ENCODE results near the gene RAB7A. TPM values are rescaled to one million over a fixed set of nuclear protein-coding genes. Genes with fewer than 3 reads are reported as not detected.

The RAB7A gene
- total RNA-seq, 1 experiment from 2014 or later = 258 TPM

DNA sequence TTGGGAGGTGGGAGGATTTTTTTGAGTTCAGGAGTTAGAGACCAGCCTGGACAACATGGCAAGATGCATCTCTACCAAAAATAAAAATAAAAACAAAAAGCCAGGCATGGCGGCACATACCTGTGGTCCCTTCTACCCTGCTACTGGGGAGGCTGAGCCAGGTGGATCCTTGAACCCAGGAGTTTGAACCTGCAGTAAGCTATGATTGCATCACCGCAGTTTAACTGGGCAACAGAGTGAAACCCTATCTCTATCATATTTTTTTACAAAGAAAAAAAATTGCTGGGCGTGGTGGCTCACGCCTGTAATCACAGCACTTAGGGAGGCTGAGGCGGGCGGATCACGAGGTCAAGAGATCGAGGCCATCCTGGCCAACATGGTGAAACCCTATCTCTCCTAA is 39.5 kb upstream of the RAB7A start:
- CTCF ChIA-PET = no interaction called here
- H3K27ac ChIP-seq (ENCODE audit: low read depth, low read length, poor library complexity, severe bottlenecking) = no peak overlapping the region
- H3K4me1 ChIP-seq (ENCODE audit: insufficient read depth, low read length, poor library complexity, severe bottlenecking) = peaks cover 2% of the 10 kb centered on the region
- H3K36me3 ChIP-seq (ENCODE audit: insufficient read depth, low read length, poor library complexity, severe bottlenecking) = no peaks in the 10 kb centered on the region
- no peak overlapping the region for H3K4me3 ChIP-seq (ENCODE audit: low read depth, low read length, poor library complexity, severe bottlenecking)
- POLR2A ChIA-PET (ENCODE audit: low non-redundant PET) = no interaction called here
- intact Hi-C loops (cut with micrococcal nuclease; ENCODE audit: unreplicated experiment) = no loop called here
- no peaks in the 10 kb centered on the region for H3K9me3 ChIP-seq (ENCODE audit: low read depth, low read length, poor library complexity, severe bottlenecking)
- TF ChIP-seq EZH2 (IDR thresholded peaks at IDR 0.05; ENCODE audit: borderline replicate concordance, low read depth, low read length, poor library complexity, severe bottlenecking) = no peak
- TF ChIP-seq, protein P1, sequence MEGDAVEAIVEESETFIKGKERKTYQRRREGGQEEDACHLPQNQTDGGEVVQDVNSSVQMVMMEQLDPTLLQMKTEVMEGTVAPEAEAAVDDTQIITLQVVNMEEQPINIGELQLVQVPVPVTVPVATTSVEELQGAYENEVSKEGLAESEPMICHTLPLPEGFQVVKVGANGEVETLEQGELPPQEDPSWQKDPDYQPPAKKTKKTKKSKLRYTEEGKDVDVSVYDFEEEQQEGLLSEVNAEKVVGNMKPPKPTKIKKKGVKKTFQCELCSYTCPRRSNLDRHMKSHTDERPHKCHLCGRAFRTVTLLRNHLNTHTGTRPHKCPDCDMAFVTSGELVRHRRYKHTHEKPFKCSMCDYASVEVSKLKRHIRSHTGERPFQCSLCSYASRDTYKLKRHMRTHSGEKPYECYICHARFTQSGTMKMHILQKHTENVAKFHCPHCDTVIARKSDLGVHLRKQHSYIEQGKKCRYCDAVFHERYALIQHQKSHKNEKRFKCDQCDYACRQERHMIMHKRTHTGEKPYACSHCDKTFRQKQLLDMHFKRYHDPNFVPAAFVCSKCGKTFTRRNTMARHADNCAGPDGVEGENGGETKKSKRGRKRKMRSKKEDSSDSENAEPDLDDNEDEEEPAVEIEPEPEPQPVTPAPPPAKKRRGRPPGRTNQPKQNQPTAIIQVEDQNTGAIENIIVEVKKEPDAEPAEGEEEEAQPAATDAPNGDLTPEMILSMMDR (conservative IDR thresholded peaks at IDR 0.05; ENCODE audit: low read depth, low read length) = no peak
- no peaks in the 10 kb centered on the region for H3K27me3 ChIP-seq (replicated peaks; ENCODE audit: insufficient read depth, low read depth, low read length, poor library complexity)
- no TSS peak for BruUV-seq (replicated peaks)
- no peak for DNase-seq (ENCODE audit: low spot score)

- no peaks in the 10 kb centered on the region for H3K4me1 ChIP-seq (ENCODE audit: insufficient read depth, low read length, poor library complexity, severe bottlenecking)
- BruUV-seq (replicated peaks) = no TSS peak
- no peak for DNase-seq (ENCODE audit: low spot score)
- no peak overlapping the region for H3K4me3 ChIP-seq (ENCODE audit: low read depth, low read length, poor library complexity, severe bottlenecking)
- H3K36me3 ChIP-seq (ENCODE audit: insufficient read depth, low read length, poor library complexity, severe bottlenecking) = no peaks in the 10 kb centered on the region
- ChIA-PET POLR2A (ENCODE audit: low non-redundant PET) (no interaction called here), CTCF (interaction anchor here (0.6 to 1.3 kb wide), 2 partner anchors 9 to 1233 kb away, joined by 3 to 6 read pairs; no protein-coding TSS in a partner anchor)
- intact Hi-C loops (cut with micrococcal nuclease; ENCODE audit: unreplicated experiment) = no loop called here
- no peaks in the 10 kb centered on the region for H3K27me3 ChIP-seq (replicated peaks; ENCODE audit: insufficient read depth, low read depth, low read length, poor library complexity)
- no peak for TF ChIP-seq EZH2 (IDR thresholded peaks at IDR 0.05; ENCODE audit: borderline replicate concordance, low read depth, low read length, poor library complexity, severe bottlenecking)
- TF ChIP-seq, protein P1 (conservative IDR thresholded peaks at IDR 0.05; ENCODE audit: low read depth, low read length) = no peak
- H3K9me3 ChIP-seq (ENCODE audit: low read depth, low read length, poor library complexity, severe bottlenecking) = no peaks in the 10 kb centered on the region
- no peak overlapping the region for H3K27ac ChIP-seq (ENCODE audit: low read depth, low read length, poor library complexity, severe bottlenecking)
These were observed 36.9 kb upstream of the RAB7A start for GRCh38 chr3:128689060-128689459.

DNA sequence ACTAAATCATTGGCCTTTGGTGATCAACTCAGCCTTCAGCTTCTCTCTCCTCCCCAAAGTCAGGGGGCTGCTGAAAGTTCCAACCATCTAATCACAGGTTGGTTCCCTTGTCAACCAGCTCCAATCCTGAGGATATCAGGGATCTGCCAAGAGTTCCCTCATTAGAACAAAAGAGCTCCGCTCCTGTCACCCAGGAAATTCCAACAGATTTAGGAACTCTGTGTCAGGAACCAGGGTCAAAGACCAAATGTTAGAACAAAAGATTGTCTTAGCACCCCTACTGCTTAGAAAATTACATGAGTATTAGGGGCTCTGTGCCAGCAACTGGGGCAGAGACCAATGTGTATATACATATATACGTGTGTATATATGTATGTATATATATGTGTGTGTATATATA is 32.3 kb upstream of the RAB7A start:
- ChIA-PET CTCF (no interaction called here), POLR2A (ENCODE audit: low non-redundant PET) (no interaction called here)
- Histone ChIP-seq H3K27ac (ENCODE audit: low read depth, low read length, poor library complexity, severe bottlenecking) (no peak overlapping the region), H3K4me3 (ENCODE audit: low read depth, low read length, poor library complexity, severe bottlenecking) (no peak overlapping the region), H3K27me3 (replicated peaks; ENCODE audit: insufficient read depth, low read depth, low read length, poor library complexity) (no peaks in the 10 kb centered on the region), H3K36me3 (ENCODE audit: insufficient read depth, low read length, poor library complexity, severe bottlenecking) (no peaks in the 10 kb centered on the region), H3K4me1 (ENCODE audit: insufficient read depth, low read length, poor library complexity, severe bottlenecking) (no peaks in the 10 kb centered on the region), H3K9me3 (ENCODE audit: low read depth, low read length, poor library complexity, severe bottlenecking) (no peaks in the 10 kb centered on the region)
- DNase-seq (ENCODE audit: low spot score) = peak; percentile 32
- no peak for TF ChIP-seq EZH2 (IDR thresholded peaks at IDR 0.05; ENCODE audit: borderline replicate concordance, low read depth, low read length, poor library complexity, severe bottlenecking)
- TF ChIP-seq, protein P1 (conservative IDR thresholded peaks at IDR 0.05; ENCODE audit: low read depth, low read length) = no peak
- BruUV-seq (replicated peaks) = no TSS peak
- intact Hi-C loops (cut with micrococcal nuclease; ENCODE audit: unreplicated experiment) = no loop called here
